Stimulated activated CD8-positive, alpha-beta memory T cell treated with anti-CD3 and anti-CD28 coated beads, Interleukin-12 subunit alpha, Interleukin-12 subunit beta, amount 100 ng/mL, for 24 hours (primary cell): ENCODE results near the gene CIB4.

Source experiments
- DNase-seq: peaks from one replicate; pipeline ENCODE4 v3.0.0-alpha.2; 2020; ENCODE audit errors: extremely low read depth

The CIB4 gene

DNA sequence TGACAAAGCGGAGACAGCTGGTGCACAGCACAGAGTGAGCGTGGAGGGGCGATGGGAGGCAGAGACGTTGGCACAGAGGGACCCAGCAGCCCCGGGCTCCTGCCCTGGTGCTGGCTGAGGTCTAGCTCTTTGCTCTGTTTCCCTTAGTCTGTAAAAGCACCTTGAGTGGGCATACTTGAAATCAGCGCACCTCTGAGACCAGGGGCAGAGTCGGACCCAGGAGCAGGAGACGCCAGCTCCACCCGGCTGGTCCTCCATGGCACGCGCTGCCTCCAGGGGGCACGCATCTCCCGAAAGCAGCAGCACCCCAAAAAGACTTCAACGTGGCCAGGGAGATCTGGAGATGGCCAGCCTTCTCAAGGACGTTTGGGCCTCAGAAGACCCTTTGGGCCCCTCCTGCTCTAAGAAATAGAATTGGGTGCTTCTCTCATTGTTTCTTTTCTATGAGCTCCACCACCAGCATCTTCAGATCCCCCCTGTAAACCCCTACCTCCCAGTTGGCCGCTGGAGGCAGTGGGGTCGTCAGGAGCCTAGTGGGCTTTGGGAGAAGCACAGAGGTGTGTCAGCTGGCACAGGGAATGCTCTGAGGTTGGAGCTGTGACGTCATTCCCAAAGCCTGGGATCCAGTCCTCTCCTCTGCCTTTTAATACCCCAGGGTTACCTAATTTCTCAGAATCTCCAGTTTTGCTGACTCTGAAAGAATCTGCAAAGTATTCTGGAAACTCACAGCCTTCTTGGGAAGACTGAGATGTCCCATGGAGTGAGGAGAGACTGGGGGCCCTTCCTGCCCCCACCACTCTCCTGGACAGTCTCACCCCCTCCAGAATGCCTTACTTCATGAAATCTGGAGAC is 58.9 kb downstream of the CIB4 start:
- no peak for DNase-seq

DNA sequence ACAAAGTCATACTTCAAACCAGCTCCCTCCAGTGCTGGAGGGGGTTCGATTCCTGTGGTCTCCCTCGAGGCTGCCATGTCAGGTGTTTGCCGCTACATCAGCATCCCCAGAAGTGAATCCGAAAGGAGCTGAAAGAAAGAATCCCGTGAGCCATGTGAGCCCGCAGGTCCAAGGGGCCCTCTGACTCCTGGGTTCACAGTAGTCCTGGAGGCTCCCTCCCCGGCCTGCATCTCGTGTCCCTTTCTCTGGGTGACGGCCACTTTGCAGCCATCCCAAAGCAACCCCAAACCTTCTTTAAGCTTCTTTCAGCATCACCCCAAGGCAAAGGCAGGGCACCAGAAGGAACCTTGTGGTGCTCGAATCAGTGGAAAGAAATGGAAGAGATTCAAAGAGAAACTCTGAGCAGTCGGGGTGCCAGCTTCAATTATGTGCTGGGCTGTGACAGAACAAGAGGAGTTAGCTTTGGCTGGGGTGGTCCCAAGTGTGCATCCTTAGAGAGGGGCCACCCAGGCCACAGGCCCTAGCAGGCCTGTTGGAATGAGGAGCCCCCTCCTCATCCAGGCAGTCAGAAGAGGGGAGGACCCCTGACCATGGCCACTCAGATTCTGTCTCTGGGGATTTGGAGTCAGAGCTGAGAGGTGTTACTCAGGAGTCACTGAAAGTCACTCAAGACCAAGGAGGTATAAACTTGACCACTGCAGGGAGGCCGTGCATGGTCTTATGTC is 59.7 kb downstream of the CIB4 start:
- DNase-seq: no peak

DNA sequence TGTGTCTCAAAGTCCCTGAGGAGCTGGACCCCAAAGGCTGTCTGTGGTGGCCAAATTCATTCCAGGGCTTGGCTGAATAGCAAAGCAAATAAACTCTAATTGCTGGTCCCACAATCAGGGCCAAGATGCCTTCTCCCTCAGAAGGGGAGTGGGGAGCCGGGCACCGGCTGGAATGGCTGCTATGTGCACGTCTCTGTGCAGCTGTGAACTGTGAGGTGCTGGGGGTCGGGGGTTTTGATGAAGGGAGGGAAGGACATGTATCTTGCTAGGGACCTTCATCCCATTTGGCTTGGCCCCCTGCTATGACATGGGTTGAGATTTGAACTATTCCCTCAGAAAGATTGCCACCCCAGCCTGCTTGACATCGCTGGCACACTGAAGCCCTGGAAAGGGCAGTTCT is 60.4 kb downstream of the CIB4 start:
- no peak for DNase-seq

- no peak for DNase-seq
Measured at GRCh38 chr2:26580151-26580550, 61.0 kb downstream of the CIB4 start.

GRCh38 chr2:26579723-26580040 is 61.5 kb downstream of the CIB4 start:
- no peak for DNase-seq

GRCh38 chr2:26579025-26579722 is 62.0 kb downstream of the CIB4 start:
- DNase-seq: no peak

DNA sequence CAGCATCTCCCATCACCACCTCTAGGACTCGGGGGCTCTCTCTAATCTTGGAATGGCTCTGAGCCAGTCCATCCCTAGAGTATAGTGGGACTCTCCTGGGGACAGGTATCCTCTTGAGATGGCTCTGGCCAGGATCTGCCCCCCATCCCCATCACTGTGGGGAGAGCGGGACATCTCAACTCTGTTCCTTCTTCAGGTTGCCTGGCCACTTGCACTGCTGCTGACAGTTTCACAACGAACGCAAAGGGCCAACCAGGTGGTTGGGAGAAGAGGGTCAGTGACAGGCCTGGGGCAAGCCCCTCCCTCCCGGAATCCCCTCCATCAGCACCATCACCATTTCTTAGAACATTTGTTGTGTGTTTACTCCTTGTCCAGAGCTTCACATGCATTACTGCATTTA is 62.6 kb downstream of the CIB4 start:
- DNase-seq: no peak

GRCh38 chr2:26578113-26578458 is 63.1 kb downstream of the CIB4 start:
- DNase-seq: no peak

DNA sequence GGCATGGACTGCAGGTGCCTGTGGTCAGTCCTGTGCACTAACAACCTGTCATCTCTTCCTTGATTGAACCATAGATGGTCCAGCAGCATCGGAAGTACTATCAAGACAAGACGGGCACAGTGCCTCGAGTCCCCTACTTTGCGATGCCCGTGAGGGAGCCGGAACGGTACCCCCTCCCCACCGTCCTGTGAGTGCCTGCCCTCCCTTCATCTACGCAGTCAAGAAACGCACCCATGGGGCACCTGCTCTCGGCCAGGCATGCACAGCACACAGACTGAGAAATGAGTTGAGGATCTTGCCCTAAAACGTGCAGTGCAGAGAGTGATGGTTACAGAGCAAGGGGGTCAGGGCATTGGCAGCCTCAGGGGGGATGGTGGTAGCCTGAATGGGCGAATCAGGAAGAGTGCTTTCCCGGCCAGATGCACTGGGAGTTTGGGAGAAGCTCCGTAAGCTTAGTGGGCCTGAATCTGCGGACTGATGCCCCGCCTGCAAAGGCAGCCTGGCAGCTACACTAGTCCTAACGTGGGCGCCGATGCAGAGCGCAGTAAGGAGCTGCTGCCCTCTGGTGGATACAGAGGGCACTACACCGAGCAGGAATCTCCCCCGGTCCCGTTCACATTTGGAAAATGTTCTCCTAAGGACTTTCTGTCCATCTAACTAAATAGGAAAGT is 63.6 kb downstream of the CIB4 start:
- DNase-seq: peak; percentile 23

DNA sequence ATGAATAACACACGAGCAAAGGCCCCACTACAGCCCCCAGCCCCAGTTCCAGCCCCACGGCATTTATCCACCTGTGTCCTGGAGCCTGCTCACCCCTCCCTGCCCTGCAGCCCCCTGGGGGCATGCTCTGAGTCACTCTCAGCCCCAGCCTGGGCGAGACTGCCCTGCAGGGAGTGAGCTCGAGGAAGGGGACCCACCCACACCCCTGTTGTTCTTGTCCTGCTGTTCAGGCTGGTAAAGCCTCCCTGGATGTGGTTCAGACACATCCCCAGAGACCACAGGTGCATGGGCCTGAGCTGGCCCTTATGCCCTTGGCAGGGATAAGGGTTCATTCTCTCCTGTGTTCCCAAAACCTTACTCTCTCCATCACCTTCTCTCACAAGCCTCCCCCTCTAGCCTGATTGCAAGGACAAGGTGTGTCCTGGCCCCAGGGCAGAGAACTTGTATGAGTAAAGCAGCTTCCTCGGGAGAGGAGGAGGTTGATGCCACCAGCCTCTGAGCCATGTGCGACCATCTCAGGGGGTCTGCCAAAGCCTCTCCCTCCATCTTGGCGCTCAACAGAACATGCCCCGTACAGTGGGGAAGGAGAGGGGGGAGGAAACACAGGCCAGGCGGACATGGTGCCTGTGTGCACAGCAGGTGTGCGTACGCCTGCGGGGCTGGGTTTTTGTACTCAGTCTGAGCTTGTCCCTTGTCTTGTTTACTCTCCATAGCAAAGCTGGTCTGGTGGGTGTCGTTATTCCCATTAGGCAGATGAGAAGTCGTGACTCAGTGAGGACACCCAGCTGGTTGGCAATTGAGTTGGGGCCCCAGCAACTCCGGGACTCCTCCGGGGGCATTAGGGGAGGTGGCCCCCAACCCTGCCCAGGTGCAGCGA is 64.4 kb downstream of the CIB4 start:
- DNase-seq: no peak

- DNase-seq: no peak
Measured at GRCh38 chr2:26575836-26576564, 65.2 kb downstream of the CIB4 start.

- no peak for DNase-seq
Measured at GRCh38 chr2:26574900-26575560, 66.1 kb downstream of the CIB4 start.

- no peak for DNase-seq
Measured at GRCh38 chr2:26574066-26574899, 66.9 kb downstream of the CIB4 start.

DNA sequence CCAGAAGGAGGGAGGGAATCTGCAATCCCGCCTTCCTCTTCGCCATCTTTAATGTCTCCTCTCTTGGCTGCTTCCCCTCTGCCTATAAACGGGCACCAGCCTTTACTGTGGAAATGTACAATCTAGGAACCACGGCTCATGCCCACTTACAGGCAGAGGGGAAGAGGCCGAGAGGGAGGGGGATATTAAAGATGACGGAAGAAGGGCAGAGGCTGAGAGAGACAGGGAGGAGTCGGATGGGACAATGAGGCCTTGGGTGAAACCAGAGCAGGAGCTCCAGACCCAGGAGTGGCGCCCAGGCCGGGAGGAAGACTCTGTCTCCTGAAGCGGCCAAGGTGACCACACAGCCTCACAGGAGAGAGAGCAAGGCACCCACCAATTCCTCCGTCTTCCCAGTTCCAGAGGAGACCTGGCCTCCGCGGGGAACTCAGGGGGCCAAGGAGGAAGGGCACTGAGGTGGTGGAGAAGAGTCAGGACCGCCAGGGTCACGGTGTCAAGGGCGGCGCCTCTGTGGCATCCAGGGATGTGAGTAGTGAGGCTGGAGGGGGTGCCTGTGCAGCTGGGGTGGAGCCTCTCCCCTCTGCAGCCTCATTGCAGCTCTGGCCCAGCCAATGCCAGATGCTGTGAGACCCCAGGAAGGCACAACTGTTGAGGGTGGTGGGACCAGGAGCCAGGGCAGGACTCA is 67.8 kb downstream of the CIB4 start:
- no peak for DNase-seq

DNA sequence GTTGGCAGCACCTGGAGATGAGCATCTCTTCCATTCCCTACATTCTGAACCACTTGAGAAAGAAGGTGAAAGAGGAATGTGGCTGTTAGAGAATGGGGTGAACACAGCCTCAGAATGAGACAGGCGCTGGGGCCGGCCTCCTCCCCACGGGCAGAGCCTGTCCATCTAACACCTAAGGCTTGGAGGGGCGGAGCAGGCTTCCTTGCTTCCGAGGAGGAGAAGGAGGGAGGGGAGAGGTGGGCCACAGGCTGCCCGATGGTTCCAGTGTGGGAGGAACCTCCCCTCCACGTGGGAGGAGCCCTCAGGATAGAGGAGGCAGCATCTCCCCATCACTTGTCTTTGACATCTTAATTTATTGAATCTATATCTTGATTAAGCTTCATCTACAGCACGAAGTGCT is 68.6 kb downstream of the CIB4 start:
- no peak for DNase-seq

- DNase-seq: no peak
Measured at GRCh38 chr2:26571316-26571715, 69.8 kb downstream of the CIB4 start.

- DNase-seq: no peak
Measured at GRCh38 chr2:26570083-26570430, 71.1 kb downstream of the CIB4 start.

DNA sequence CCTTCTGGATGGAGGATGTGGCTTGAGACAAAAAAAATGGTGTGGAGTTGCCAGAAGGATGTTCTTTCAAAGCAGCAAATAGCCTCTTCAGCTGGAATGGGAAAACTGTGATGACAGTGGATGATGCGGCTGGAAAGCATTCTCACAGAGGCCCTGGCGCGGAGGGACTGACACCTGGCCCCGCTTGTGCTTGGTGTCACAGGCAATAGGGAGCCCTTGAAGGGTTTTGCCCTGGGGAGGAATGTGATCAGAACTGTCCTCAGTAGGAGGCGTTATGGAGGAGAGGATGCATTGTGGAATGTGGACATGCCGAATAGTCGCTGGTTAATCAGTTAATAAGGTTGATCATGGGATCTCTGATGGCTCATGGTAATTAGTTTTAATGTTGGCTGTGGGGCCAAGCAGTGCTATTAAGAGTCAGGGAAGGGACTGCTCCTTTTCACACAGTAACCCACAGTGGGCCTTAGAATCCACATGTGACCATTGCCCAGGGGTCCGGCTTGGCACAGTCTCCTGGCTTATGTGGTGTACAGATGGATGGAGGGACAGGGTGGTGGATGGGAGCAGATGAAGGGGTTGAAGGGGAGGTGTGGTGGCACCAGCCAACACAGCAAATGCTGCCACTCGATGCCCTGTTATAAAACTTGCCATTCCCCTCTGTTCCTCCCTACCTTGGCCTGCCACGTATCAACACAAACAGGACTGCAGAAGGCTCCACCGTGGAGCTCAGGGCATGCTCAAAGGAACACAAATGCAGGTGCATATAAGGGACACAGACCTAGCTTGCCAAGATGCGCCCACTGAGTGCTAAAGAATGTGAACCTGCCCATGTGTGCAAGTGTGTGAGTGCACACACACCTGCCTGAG is 71.7 kb downstream of the CIB4 start:
- DNase-seq: no peak
